Measurements from ENCODE around the gene PELI3. TPM values are rescaled to one million over a fixed set of nuclear protein-coding genes. Genes with fewer than 3 reads are reported as not detected.

Gene PELI3
- total RNA-seq, 4 donors from 2014 or later: 11.4 to 21.8 (median 14.7) TPM

DNA sequence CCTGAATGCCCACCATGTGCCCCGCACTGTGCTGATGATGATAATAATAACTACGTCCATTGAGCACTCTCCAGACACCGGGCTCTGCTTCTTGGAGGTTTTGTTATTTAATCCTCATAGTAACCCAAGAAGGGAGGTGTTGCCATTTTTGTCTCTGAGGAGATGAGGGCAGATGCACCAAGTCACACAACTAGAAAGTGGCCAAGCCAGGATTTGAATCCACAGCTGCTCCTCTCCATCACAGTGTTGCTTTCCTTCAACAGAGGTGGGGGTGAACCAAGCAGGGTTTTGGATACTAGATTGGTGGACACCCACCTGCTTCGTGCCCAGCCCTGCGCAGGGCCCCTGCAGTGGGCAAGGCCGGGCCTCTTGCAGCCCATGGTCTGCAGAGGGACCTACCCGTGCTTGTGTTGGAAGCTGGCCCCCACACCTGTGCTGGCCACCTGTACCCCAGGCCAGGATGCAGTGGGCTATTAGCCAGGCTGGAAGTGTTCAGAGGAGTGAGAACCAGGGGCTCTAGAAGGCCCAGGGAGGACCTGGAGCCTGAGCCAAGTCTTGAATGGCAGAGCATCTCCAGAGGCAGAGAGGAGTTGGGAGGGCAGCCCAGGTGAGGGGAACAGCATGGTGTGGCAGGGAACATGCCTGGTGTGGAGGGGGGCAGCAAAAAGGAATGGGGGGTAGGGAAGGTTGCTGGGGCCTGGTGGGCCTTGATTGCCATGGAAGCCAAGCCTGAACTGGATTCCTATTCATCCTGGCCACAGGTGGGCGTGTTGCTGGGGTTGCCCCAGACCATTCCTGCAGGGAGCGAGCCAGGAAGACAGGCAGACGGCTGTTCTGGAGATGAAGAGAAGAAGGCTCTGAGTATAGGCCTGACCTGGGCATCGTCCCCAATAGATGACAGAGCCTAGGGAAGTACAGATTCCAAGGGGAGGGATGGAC is 10.8 kb downstream of the PELI3 start:
- Histone ChIP-seq H3K9me3 (no peaks in the 10 kb centered on the region), H3K4me3 (replicated peaks in 1 of 3) (no peak overlapping the region), H3K4me1 (peaks cover 5 to 18% of the 10 kb centered on the region in 2 donors), H3K27ac (no peak overlapping the region), H3K36me3 (peaks cover 0 to 12% of the 10 kb centered on the region in 2 donors), H3K27me3 (no peaks in the 10 kb centered on the region)
- WGBS, 2 donors: 89% methylated on average over 10 of the region's 11 CpGs
- no peak for DNase-seq
- TF ChIP-seq, protein P1, sequence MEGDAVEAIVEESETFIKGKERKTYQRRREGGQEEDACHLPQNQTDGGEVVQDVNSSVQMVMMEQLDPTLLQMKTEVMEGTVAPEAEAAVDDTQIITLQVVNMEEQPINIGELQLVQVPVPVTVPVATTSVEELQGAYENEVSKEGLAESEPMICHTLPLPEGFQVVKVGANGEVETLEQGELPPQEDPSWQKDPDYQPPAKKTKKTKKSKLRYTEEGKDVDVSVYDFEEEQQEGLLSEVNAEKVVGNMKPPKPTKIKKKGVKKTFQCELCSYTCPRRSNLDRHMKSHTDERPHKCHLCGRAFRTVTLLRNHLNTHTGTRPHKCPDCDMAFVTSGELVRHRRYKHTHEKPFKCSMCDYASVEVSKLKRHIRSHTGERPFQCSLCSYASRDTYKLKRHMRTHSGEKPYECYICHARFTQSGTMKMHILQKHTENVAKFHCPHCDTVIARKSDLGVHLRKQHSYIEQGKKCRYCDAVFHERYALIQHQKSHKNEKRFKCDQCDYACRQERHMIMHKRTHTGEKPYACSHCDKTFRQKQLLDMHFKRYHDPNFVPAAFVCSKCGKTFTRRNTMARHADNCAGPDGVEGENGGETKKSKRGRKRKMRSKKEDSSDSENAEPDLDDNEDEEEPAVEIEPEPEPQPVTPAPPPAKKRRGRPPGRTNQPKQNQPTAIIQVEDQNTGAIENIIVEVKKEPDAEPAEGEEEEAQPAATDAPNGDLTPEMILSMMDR (IDR thresholded peaks at IDR 0.05): no peak
- intact Hi-C loops (cut with DNase I): no loop called here

DNA sequence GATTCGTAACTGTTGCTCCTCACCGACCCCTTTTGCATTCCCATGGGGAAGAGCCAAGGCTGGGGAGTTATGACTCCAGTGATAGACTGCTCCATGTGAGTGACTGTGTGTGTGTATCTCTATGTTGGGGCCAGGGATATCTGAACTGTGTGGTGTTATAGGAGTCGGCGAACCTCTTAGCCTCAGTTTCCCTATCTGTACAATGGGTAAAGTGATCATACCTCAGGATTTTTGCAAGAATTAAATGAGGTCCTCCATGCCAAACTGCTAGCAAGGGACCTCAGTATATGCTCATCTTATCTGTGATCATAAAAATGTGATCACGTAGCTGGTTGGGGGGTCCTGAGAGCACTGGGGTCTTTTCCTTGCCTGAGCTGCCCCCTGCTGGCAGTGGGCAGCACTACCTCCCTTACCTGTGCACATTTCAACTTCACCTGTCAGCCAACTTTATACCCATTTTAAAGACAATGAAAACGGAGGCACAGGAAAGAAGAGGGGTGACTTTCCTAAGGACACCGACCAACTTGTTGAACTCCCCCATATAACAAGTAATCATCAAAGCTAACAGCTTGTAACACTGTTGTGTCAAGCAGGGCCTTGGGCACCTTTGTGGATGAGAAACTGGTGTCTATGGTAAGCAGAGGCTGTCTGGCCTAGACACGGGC is 12.2 kb downstream of the PELI3 start:
- peak overlapping the region in 2 of 3 donors; percentile 16 to 69 for H3K4me3 ChIP-seq (replicated peaks in 1 of 3)
- peaks cover 5 to 18% of the 10 kb centered on the region in 2 donors for H3K4me1 ChIP-seq
- H3K9me3 ChIP-seq: no peaks in the 10 kb centered on the region
- TF ChIP-seq POLR2A (IDR thresholded peaks at IDR 0.05): no peak
- TF ChIP-seq, protein P1 (IDR thresholded peaks at IDR 0.05): peak; percentile 26 to 63 (median 54)
- DNase-seq: no peak
- intact Hi-C loops (cut with DNase I): no loop called here
- peak overlapping the region in 1 of 3 donors; percentile 92 for H3K27ac ChIP-seq
- 51 to 53% methylated on average over 8 of the region's 8 CpGs for WGBS, 2 donors
- no peaks in the 10 kb centered on the region for H3K27me3 ChIP-seq
- peaks cover 0 to 9% of the 10 kb centered on the region in 2 donors for H3K36me3 ChIP-seq

DNA sequence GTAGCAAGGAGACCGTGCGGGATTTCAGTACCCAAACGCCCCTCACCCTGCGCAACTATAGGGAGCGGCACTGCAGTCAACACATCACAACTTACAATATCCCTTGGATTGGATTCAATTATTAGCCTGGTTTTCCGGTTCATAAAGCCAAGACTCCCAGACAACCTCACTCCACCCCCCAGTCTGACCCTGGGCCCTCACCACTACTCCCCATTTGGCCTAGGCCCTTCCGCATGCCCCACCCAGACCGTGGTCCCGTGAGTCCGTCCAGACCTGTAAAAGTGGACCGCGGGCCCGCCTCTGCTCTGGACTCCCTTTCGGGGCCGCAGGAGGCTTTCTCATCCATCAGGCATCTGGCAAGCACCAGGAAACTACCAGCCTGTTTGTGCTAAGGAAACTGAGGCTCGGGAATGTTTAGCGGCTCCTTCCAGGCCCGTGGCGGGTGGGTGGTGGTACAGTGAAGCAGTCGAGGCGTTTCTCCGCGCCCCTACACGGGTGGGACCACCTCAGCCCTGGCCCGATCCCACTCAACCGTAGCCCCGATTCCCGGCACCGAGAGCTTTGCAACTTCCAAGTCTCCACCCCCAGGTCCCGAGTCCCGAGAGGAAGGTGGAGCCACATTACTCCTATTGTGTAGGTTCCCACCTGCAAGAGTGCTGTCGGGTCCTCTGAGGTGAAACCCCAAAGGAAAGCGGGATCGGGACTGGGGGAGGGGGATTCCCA is 12.8 kb downstream of the PELI3 start:
- Histone ChIP-seq H3K4me3 (replicated peaks in 1 of 3) (peak overlapping the region; percentile 16 to 75 (median 69)), H3K27ac (peak overlapping the region; percentile 34 to 92 (median 67)), H3K9me3 (no peaks in the 10 kb centered on the region), H3K27me3 (no peaks in the 10 kb centered on the region), H3K4me1 (peaks cover 5 to 18% of the 10 kb centered on the region in 2 donors), H3K36me3 (peaks cover 0 to 4% of the 10 kb centered on the region in 2 donors)
- DNase-seq: peak; percentile 44 to 45
- WGBS, 2 donors: 2 to 9% methylated on average over 10 to 29 of the region's 34 CpGs
- TF ChIP-seq POLR2A (IDR thresholded peaks at IDR 0.05): no peak
- TF ChIP-seq, protein P1 (IDR thresholded peaks at IDR 0.05): no peak
- intact Hi-C loops (cut with DNase I): no loop called here

DNA sequence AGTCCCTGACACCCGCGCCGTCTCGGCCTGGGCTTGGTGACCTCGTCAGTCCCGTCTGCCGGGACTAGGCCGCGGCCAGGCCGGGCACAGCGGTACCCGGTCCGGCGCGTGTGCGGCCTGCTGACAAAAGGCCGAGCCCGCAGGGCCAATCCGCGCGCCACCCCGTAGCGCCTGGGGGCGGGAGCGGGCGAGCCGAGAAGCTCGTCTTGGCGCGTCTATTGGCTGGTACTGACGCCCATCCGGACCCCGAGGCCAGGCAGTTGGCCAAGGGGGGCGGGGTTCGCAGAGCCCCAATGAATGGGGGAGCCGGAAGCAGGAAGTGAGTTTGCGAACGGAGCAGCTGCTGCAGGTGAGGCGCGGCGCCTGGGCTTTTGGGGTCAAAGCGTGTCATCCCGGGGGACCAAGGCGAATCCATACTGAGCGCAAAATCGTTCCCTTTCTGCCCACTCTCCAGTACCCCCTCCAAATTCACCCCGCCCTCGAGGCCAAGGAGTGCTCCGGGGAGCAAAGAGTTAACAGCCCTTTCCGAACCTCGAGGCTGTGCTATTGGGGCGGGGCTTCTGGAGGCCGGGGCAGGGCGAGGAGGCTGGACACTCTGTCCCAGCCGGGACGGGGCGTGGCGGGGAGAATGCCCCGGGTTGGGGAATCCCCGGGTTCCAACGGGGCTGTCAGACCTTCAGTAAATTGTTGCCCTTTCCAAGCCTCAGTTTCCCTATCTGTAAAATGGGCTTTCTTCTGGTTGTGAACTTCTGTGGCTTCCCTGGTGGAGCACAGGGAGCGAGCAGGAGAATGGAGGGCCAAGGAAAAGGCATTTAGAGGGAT is 13.6 kb downstream of the PELI3 start, which contains the start of gene DPP3:
Gene DPP3 (plus strand): TSS at position 318 of the 822 bp plus-strand sequence. CDS start 1,767 bp downstream, outside the sequence.
- intact Hi-C loops (cut with DNase I): no loop called here
- peak; percentile 99 for DNase-seq
- 2 to 4% methylated on average over 18 to 28 of the region's 62 CpGs for WGBS, 2 donors

More for the DNA sequence above, 13.6 kb downstream of the PELI3 start, which contains the start of gene DPP3:
- TF ChIP-seq, protein P1 (IDR thresholded peaks at IDR 0.05): no peak
- TF ChIP-seq POLR2A (IDR thresholded peaks at IDR 0.05): peak in 1 of 2 donors; percentile 91
- Histone ChIP-seq H3K4me1 (peaks cover 5 to 18% of the 10 kb centered on the region in 2 donors), H3K9me3 (no peaks in the 10 kb centered on the region), H3K27ac (peak within 1 kb of the TSS; percentile 34 to 92 (median 67)), H3K27me3 (no peaks in the 10 kb centered on the region), H3K36me3 (no peaks in the 10 kb centered on the region), H3K4me3 (replicated peaks in 1 of 3) (peak within 1 kb of the TSS; percentile 52 to 75 (median 69))
